IMR-90 (cell line): ENCODE data around the gene SLC40A1. TPM values are rescaled to one million over a fixed set of nuclear protein-coding genes. Genes with fewer than 3 reads are reported as not detected.
A peak's percentile ranks its signal among the peaks of the same experiment; 100 is the strongest.

Source experiments
- ATAC-seq: fragments of 200-7000 bp; cut with Tn5 transposase; 2 replicates; pipeline ENCODE4 v1.9.1; 2020; ENCODE audit warnings: low read depth, mild to moderate bottlenecking, moderate library complexity
- BruUV-seq: library from RNA; stranded (reverse); fragments of 400-500 nt; replicated peaks from 2 replicates; lab custom pipeline; 2021; lab: Mats Ljungman, UMichigan
- CTCF ChIA-PET: fragments of 300-600 bp; formaldehyde crosslinking; extraction: SDS; loops from one replicate; lab custom pipeline; 2021; ENCODE audit warnings: antibody characterized with exemption; lab: Yijun Ruan, JAX
- POLR2A ChIA-PET: fragments of 300-600 bp; sonication (Branson Sonifier 250); formaldehyde crosslinking; loops from one replicate; lab custom pipeline; 2022; ENCODE audit warnings: antibody characterized with exemption; ENCODE audit not compliant: unreplicated experiment; lab: Charles Lee
- DNase-seq: peaks from one replicate; pipeline ENCODE4 v3.0.0; 2013
- H2AFZ ChIP-seq: replicated peaks from 2 replicates; pipeline ENCODE3; 2013; ENCODE audit warnings: low read length, mild to moderate bottlenecking; ENCODE audit not compliant: poor library complexity
- H2AK5ac ChIP-seq: 2 replicates; pipeline ENCODE4 v1.6.1; 2013; ENCODE audit warnings: low read depth, low read length, inconsistent platforms
- H2AK9ac ChIP-seq: replicated peaks from 2 replicates; pipeline ENCODE3; 2013; ENCODE audit warnings: mild to moderate bottlenecking, low read depth, low read length, moderate library complexity; ENCODE audit not compliant: poor library complexity
- H2BK120ac ChIP-seq: 2 replicates; pipeline ENCODE4 v1.6.1; 2013; ENCODE audit warnings: low read depth, low read length, inconsistent platforms
- H2BK15ac ChIP-seq: 3 replicates; pipeline ENCODE4 v1.6.1; 2013; ENCODE audit warnings: low read depth, low read length, inconsistent platforms
- H2BK20ac ChIP-seq: 2 replicates; pipeline ENCODE4 v1.6.1; 2013; ENCODE audit warnings: low read depth, mild to moderate bottlenecking, inconsistent platforms, low read length, moderate library complexity
- H2BK5ac ChIP-seq: 2 replicates; pipeline ENCODE4 v1.6.1; 2013; ENCODE audit warnings: mild to moderate bottlenecking, low read depth, low read length, inconsistent platforms; ENCODE audit not compliant: poor library complexity, severe bottlenecking
- H3K14ac ChIP-seq: replicated peaks from 2 replicates; pipeline ENCODE4 v1.6.1; 2013; ENCODE audit warnings: low read depth, low read length, inconsistent platforms
- H3K18ac ChIP-seq: 2 replicates; pipeline ENCODE4 v1.6.1; 2013; ENCODE audit warnings: low read depth, low read length, control low read depth
- H3K23ac ChIP-seq: 2 replicates; pipeline ENCODE4 v1.6.1; 2013; ENCODE audit warnings: low read depth, low read length, inconsistent platforms
- H3K27ac ChIP-seq: 2 replicates; pipeline ENCODE4 v1.5.1; 2013; ENCODE audit warnings: mild to moderate bottlenecking, control low read depth, low read length; ENCODE audit not compliant: insufficient read depth
- H3K27me3 ChIP-seq: 2 replicates; pipeline ENCODE4 v1.6.1; 2013; ENCODE audit warnings: low read length; ENCODE audit not compliant: control insufficient read depth, insufficient read depth
- H3K36me3 ChIP-seq: 2 replicates; pipeline ENCODE4 v1.6.1; 2013; ENCODE audit warnings: low read length, mixed read lengths; ENCODE audit not compliant: control insufficient read depth, insufficient read depth
- H3K4ac ChIP-seq: 2 replicates; pipeline ENCODE4 v1.6.1; 2013; ENCODE audit warnings: low read depth, low read length, inconsistent platforms
- H3K4me1 ChIP-seq: 2 replicates; pipeline ENCODE4 v1.6.1; 2013; ENCODE audit warnings: low read length, mixed read lengths; ENCODE audit not compliant: control insufficient read depth, insufficient read depth
- H3K4me2 ChIP-seq: 2 replicates; pipeline ENCODE4 v1.6.1; 2013; ENCODE audit warnings: low read depth, mild to moderate bottlenecking, control low read depth, low read length, moderate library complexity
- H3K4me3 ChIP-seq: 2 replicates; pipeline ENCODE4 v1.5.1; 2013; ENCODE audit warnings: low read depth, mild to moderate bottlenecking, control low read depth, low read length, moderate library complexity; ENCODE audit not compliant: insufficient read depth
- H3K56ac ChIP-seq: 2 replicates; pipeline ENCODE4 v1.6.1; 2013; ENCODE audit warnings: low read length, inconsistent platforms; ENCODE audit not compliant: insufficient read depth; ENCODE audit errors: extremely low read depth
- H3K79me1 ChIP-seq, 2 experiments: 2 replicates each; pipeline ENCODE4 v1.6.1; 2013; ENCODE audit warnings: low read length in 2 of 2, inconsistent platforms in 1 of 2, low read depth in 1 of 2
- H3K9ac ChIP-seq: 2 replicates; pipeline ENCODE4 v1.6.1; 2013; ENCODE audit warnings: low read depth, low read length, control low read depth
- H3K9me1 ChIP-seq: 2 replicates; pipeline ENCODE4 v1.6.1; 2013; ENCODE audit warnings: low read length, inconsistent platforms; ENCODE audit not compliant: insufficient read depth
- H3K9me3 ChIP-seq: 2 replicates; pipeline ENCODE4 v1.6.1; 2013; ENCODE audit warnings: low read length; ENCODE audit not compliant: control insufficient read depth, insufficient read depth
- H4K20me1 ChIP-seq: 2 replicates; pipeline ENCODE4 v1.6.1; 2013; ENCODE audit warnings: low read length, inconsistent platforms; ENCODE audit not compliant: insufficient read depth
- H4K5ac ChIP-seq: 2 replicates; pipeline ENCODE4 v1.6.1; 2013; ENCODE audit warnings: mild to moderate bottlenecking, low read depth, low read length, control low read depth
- H4K8ac ChIP-seq, 2 experiments: 2 replicates each; pipeline ENCODE4 v1.6.1; 2013; ENCODE audit warnings: low read depth in 2 of 2, low read length in 2 of 2, control low read depth in 1 of 2, inconsistent platforms in 1 of 2
- H4K91ac ChIP-seq: 2 replicates; pipeline ENCODE4 v1.6.1; 2013; ENCODE audit warnings: low read depth, low read length, inconsistent platforms; ENCODE audit not compliant: insufficient read depth
- BHLHE40 ChIP-seq: fragments of 150-350 bp; IDR thresholded peaks from 2 replicates; pipeline ENCODE4 v1.6.1; 2016; ENCODE audit warnings: mild to moderate bottlenecking, low read depth, low read length
- CEBPB ChIP-seq: IDR thresholded peaks from 2 replicates; pipeline ENCODE4 v1.6.1; 2012; ENCODE audit warnings: low read depth, low read length, improper control_type of control experiment
- CHD1 ChIP-seq: IDR thresholded peaks from 2 replicates; pipeline ENCODE4 v1.6.1; 2012; ENCODE audit warnings: low read depth, low read length, improper control_type of control experiment
- ELK1 ChIP-seq: fragments of 150-350 bp; IDR thresholded peaks from 2 replicates; pipeline ENCODE4 v1.6.1; 2016; ENCODE audit warnings: low read depth, mild to moderate bottlenecking, low read length, moderate library complexity, borderline replicate concordance
- FOS ChIP-seq: fragments of 150-350 bp; IDR thresholded peaks from 2 replicates; pipeline ENCODE4 v1.6.1; 2016; ENCODE audit warnings: low read depth, low read length
- MAFK ChIP-seq: IDR thresholded peaks from 2 replicates; pipeline ENCODE4 v1.6.1; 2012; ENCODE audit warnings: low read depth, low read length, improper control_type of control experiment
- MAZ ChIP-seq: IDR thresholded peaks from 2 replicates; pipeline ENCODE4 v1.6.1; 2012; ENCODE audit warnings: low read depth, mild to moderate bottlenecking, low read length, improper control_type of control experiment, moderate library complexity, borderline replicate concordance
- MXI1 ChIP-seq: IDR thresholded peaks from 2 replicates; pipeline ENCODE4 v1.6.1; 2012; ENCODE audit warnings: low read depth, mild to moderate bottlenecking, low read length, moderate library complexity, borderline replicate concordance
- NFE2L2 ChIP-seq: fragments of 150-350 bp; IDR thresholded peaks from 2 replicates; pipeline ENCODE4 v1.6.1; 2016; ENCODE audit warnings: low read depth, mild to moderate bottlenecking, low read length
- POLR2A ChIP-seq: IDR thresholded peaks from 2 replicates; pipeline ENCODE4 v1.6.1; 2012; ENCODE audit warnings: mild to moderate bottlenecking, low read depth, low read length
- RAD21 ChIP-seq: IDR thresholded peaks from 2 replicates; pipeline ENCODE4 v1.6.1; 2012; ENCODE audit warnings: low read length, improper control_type of control experiment
- RCOR1 ChIP-seq: IDR thresholded peaks from 2 replicates; pipeline ENCODE4 v1.6.1; 2012; ENCODE audit warnings: mild to moderate bottlenecking, low read length, improper control_type of control experiment; ENCODE audit not compliant: insufficient replicate concordance
- RFX5 ChIP-seq: IDR thresholded peaks from 2 replicates; pipeline ENCODE4 v1.8.0; 2012; ENCODE audit warnings: low read depth, mild to moderate bottlenecking, low read length, moderate library complexity
- SMC3 ChIP-seq: fragments of 150-350 bp; IDR thresholded peaks from 2 replicates; pipeline ENCODE4 v1.6.1; 2016; ENCODE audit warnings: low read depth, mild to moderate bottlenecking, antibody characterized with exemption, low read length, moderate library complexity
- WGBS, 2 experiments: methylation state at CpG; one replicate each; pipeline versions ENCODE4 v1.1.5 to v1.1.7; 2013; ENCODE audit warnings: missing lambda C conversion rate in 2 of 2; ENCODE audit not compliant: insufficient read length in 1 of 2; ENCODE audit errors: extremely low coverage in 2 of 2; 5-methylcytosine and 5-hydroxymethylcytosine counted together
- dilution Hi-C: fragments of 300-500 bp; cut with HindIII; formaldehyde crosslinking; loops from one replicate; pipeline ENCODE4 v1.14.3; 2018; ENCODE audit warnings: low sequenced_read_pairs; ENCODE audit not compliant: unreplicated experiment
- in situ Hi-C: fragments of 300-500 bp; cut with MboI; formaldehyde crosslinking; loops from 3 replicates; pipeline ENCODE4 v1.14.3; 2019; ENCODE audit warnings: low sequenced_read_pairs, inconsistent platforms, mixed read lengths
- intact Hi-C: fragments of 100-400 bp; cut with micrococcal nuclease; formaldehyde crosslinking; loops from 2 replicates; pipeline ENCODE4 v1.10.0; 2022
- polyA plus RNA-seq, 3 experiments: library from polyadenylated mRNA; depleted of rRNA; stranded (reverse); fragments of >200 nt; gene quantifications; 2 replicates each; pipeline ENCODE4 v1.2.3, GENCODE V29; 2012; ENCODE audit warnings: low replicate concordance in 1 of 3
- total RNA-seq: library from RNA; depleted of rRNA; stranded (reverse); fragments of >200 nt; gene quantifications from 2 replicates; pipeline ENCODE4 v1.2.3, GENCODE V29; 2012
- TF ChIP-seq, protein P1 (sequence below): fragments of 150-350 bp; IDR thresholded peaks from 2 replicates; pipeline ENCODE4 v1.6.1; 2017; ENCODE audit warnings: mild to moderate bottlenecking, antibody characterized with exemption, low read length, low read depth

The SLC40A1 gene
- total and polyA plus RNA-seq, 2 of the 4 experiments (the other 2 are of a cell fraction): 1.5 to 5.0 TPM

GRCh38 chr2:189581354-189582139 lies 961 bp upstream of the SLC40A1 start:
- Histone ChIP-seq H3K36me3 (0 out of 2 replicates have a peak, but pooled peaks cover 2% of the 10 kb centered on the region), H3K14ac (no peak overlapping the region), H3K4me2 (peak overlapping the region; percentile 42), H3K9ac (peak overlapping the region; percentile 30; the same call in 1 of the 2 replicates), H3K18ac (no peak overlapping the region), H2BK15ac (no peak overlapping the region), H2AFZ (peak overlapping the region; percentile 95), H2BK5ac (no peak overlapping the region), H3K9me1 (peaks cover 5% of the 10 kb centered on the region; the same call in 1 of the 2 replicates), H3K27me3 (peaks cover 2% of the 10 kb centered on the region; the same call in 1 of the 2 replicates), H3K4me1 (peaks cover 2% of the 10 kb centered on the region; the same call in 1 of the 2 replicates), H3K4ac (no peak overlapping the region), H2BK120ac (no peak overlapping the region), H3K23ac (peak overlapping the region; percentile 92), H2BK20ac (no peak overlapping the region), H4K8ac (peak overlapping the region in 1 of 2 experiments; percentile 60; a peak in 1 of 4 replicates), H4K20me1 (no peaks in the 10 kb centered on the region), H3K27ac (no peak overlapping the region), H2AK9ac (no peak overlapping the region), H3K56ac (no peak overlapping the region), H3K4me3 (peak overlapping the region; percentile 73), H4K5ac (no peak overlapping the region), H4K91ac (no peak overlapping the region), H3K79me1 (no peaks in the 10 kb centered on the region), H3K9me3 (no peaks in the 10 kb centered on the region), H2AK5ac (peak overlapping the region; percentile 24; the same call in 1 of the 2 replicates)
- in situ Hi-C loops (no loop called here), dilution Hi-C loops (no loop called here), intact Hi-C loops (loop anchor here (5.0 kb wide), 1 partner anchor 76 kb away; no protein-coding TSS in a partner anchor)
- ChIA-PET POLR2A (interaction anchor here (1.0 kb wide), 1 partner anchor 89 kb away, joined by 4 read pairs; no protein-coding TSS in a partner anchor), CTCF (no interaction called here)
- DNase-seq: no peak
- WGBS, 2 experiments: 27% methylated on average over 5 of the region's 22 CpGs; no CpG with 5 or more reads in 1 of the 2 experiments
- BruUV-seq: no TSS peak
- ATAC-seq: peak; percentile 3; the same call in 1 of the 2 replicates
- TF ChIP-seq NFE2L2 (no peak), ELK1 (no peak), RAD21 (no peak), MAZ (no peak), POLR2A (no peak), MAFK (no peak), CHD1 (no peak), RFX5 (no peak), SMC3 (no peak), FOS (no peak), MXI1 (no peak), CEBPB (no peak), RCOR1 (no peak), BHLHE40 (no peak)
- TF ChIP-seq, protein P1, sequence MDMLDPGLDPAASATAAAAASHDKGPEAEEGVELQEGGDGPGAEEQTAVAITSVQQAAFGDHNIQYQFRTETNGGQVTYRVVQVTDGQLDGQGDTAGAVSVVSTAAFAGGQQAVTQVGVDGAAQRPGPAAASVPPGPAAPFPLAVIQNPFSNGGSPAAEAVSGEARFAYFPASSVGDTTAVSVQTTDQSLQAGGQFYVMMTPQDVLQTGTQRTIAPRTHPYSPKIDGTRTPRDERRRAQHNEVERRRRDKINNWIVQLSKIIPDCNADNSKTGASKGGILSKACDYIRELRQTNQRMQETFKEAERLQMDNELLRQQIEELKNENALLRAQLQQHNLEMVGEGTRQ: no peak
